ENCODE measurements around the gene MAN2A2.

MAN2A2 gene

GRCh38 chr15:90957791-90958190, 54.7 kb downstream of the MAN2A2 start:
- no peak overlapping the region for H3K4me3 ChIP-seq (ENCODE audit: low read depth, low read length)
- no peak for DNase-seq (ENCODE audit: low read depth)
- TF ChIP-seq, protein P1, sequence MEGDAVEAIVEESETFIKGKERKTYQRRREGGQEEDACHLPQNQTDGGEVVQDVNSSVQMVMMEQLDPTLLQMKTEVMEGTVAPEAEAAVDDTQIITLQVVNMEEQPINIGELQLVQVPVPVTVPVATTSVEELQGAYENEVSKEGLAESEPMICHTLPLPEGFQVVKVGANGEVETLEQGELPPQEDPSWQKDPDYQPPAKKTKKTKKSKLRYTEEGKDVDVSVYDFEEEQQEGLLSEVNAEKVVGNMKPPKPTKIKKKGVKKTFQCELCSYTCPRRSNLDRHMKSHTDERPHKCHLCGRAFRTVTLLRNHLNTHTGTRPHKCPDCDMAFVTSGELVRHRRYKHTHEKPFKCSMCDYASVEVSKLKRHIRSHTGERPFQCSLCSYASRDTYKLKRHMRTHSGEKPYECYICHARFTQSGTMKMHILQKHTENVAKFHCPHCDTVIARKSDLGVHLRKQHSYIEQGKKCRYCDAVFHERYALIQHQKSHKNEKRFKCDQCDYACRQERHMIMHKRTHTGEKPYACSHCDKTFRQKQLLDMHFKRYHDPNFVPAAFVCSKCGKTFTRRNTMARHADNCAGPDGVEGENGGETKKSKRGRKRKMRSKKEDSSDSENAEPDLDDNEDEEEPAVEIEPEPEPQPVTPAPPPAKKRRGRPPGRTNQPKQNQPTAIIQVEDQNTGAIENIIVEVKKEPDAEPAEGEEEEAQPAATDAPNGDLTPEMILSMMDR (IDR thresholded peaks at IDR 0.05; ENCODE audit: low read depth, low read length, missing control alignments): no peak

- H3K4me3 ChIP-seq (ENCODE audit: low read depth, low read length): no peak overlapping the region
- TF ChIP-seq, protein P1 (IDR thresholded peaks at IDR 0.05; ENCODE audit: low read depth, low read length, missing control alignments): no peak
- DNase-seq (ENCODE audit: low read depth): no peak
Measured at GRCh38 chr15:90959028-90959595, 56.0 kb downstream of the MAN2A2 start.

DNA sequence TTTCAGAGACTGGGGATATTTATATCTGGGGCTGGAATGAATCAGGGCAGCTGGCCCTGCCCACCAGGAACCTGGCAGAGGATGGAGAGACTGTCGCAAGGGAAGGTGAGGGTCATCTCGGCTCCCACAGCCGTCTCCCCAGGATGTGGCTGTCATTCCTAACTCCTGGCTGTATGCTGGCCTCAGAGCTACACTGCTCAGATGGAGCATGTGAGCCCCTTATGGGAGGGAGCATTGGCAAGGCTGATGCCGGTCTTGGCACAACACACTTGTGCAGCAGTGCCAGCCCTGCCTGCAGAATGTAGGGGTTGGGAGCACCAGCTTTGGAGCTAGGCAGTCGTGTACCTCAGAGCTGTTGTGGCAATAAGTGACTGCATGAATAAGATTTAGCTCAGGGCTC, 56.8 kb downstream of the MAN2A2 start:
- no peak overlapping the region for H3K4me3 ChIP-seq (ENCODE audit: low read depth, low read length)
- DNase-seq (ENCODE audit: low read depth): no peak
- TF ChIP-seq, protein P1 (IDR thresholded peaks at IDR 0.05; ENCODE audit: low read depth, low read length, missing control alignments): no peak

- DNase-seq (ENCODE audit: low read depth): no peak
- TF ChIP-seq, protein P1 (IDR thresholded peaks at IDR 0.05; ENCODE audit: low read depth, low read length, missing control alignments): no peak
- no peak overlapping the region for H3K4me3 ChIP-seq (ENCODE audit: low read depth, low read length)
Measured at GRCh38 chr15:90960298-90961091, 57.4 kb downstream of the MAN2A2 start.

- no peak overlapping the region for H3K4me3 ChIP-seq (ENCODE audit: low read depth, low read length)
- DNase-seq (ENCODE audit: low read depth): no peak
- TF ChIP-seq, protein P1 (IDR thresholded peaks at IDR 0.05; ENCODE audit: low read depth, low read length, missing control alignments): no peak
Measured at GRCh38 chr15:90962021-90962420, 58.9 kb downstream of the MAN2A2 start.

- TF ChIP-seq, protein P1 (IDR thresholded peaks at IDR 0.05; ENCODE audit: low read depth, low read length, missing control alignments): no peak
- no peak for DNase-seq (ENCODE audit: low read depth)
- H3K4me3 ChIP-seq (ENCODE audit: low read depth, low read length): no peak overlapping the region
Measured at GRCh38 chr15:90966262-90966661, 63.2 kb downstream of the MAN2A2 start.
